ENCODE measurements around the gene DDX52.

The DDX52 gene

GRCh38 chr17:37570527-37571093 lies 72.6 kb downstream of the DDX52 start:
- DNase-seq: peak; percentile 32

GRCh38 chr17:37568350-37569053 lies 74.7 kb downstream of the DDX52 start:
- no peak for DNase-seq

GRCh38 chr17:37567538-37567937 lies 75.7 kb downstream of the DDX52 start:
- no peak for DNase-seq

GRCh38 chr17:37567137-37567536 lies 76.1 kb downstream of the DDX52 start:
- no peak for DNase-seq

GRCh38 chr17:37564252-37564651 lies 79.0 kb downstream of the DDX52 start:
- no peak for DNase-seq

- no peak for DNase-seq
Observed at GRCh38 chr17:37562016-37562745, 81.1 kb downstream of the DDX52 start.

Data from CD4-positive, alpha-beta T cell treated with Interleukin-21 for 1 hour (primary cell).